Measurements from ENCODE around the gene PGBD1.
"Not testable (repeated sequence)": the region's sequence is repeated elsewhere in the genome, so short reads cannot be mapped to it uniquely, and the experiment has no call there.

The PGBD1 gene

GRCh38 chr6:28266563-28266961 is 14.8 kb upstream of the PGBD1 start:
- H3K4me3 ChIP-seq = peak overlapping the region; percentile 61 to 93 (median 77)

GRCh38 chr6:28266962-28267694 is 14.2 kb upstream of the PGBD1 start, which contains the start of gene ZSCAN26:
Gene ZSCAN26, plus strand, starts transcription at chr6:28267143. Its CDS starts 4,777 bp downstream, at chr6:28271920.
- H3K4me3 ChIP-seq = peak within 1 kb of the TSS; percentile 61 to 93 (median 77)
- peak within 1 kb of the TSS; percentile 65 to 95 (median 86) for H3K27ac ChIP-seq

More at GRCh38 chr6:28266563-28266961, 14.8 kb upstream of the PGBD1 start:
- H3K27ac ChIP-seq = peak overlapping the region in 20 of 21 experiments; percentile 65 to 95 (median 86)

- Histone ChIP-seq H3K27ac (peak overlapping the region in 17 of 21 experiments; percentile 65 to 95 (median 89)), H3K4me3 (peak overlapping the region; percentile 61 to 93 (median 77))
Observed at GRCh38 chr6:28267695-28268059, 13.7 kb upstream of the PGBD1 start.

- H3K4me3 ChIP-seq = no peak overlapping the region
- no peak overlapping the region for H3K27ac ChIP-seq
Observed at GRCh38 chr6:28269492-28269891, 11.9 kb upstream of the PGBD1 start.

GRCh38 chr6:28274888-28275287 is 6.5 kb upstream of the PGBD1 start:
- H3K4me3 ChIP-seq = no peak overlapping the region
- no peak overlapping the region for H3K27ac ChIP-seq

GRCh38 chr6:28277746-28278145 is 3.6 kb upstream of the PGBD1 start:
- H3K27ac ChIP-seq = no peak overlapping the region
- H3K4me3 ChIP-seq = no peak overlapping the region

- Histone ChIP-seq H3K27ac (peak overlapping the region in 2 of 21 experiments; percentile 34 to 68), H3K4me3 (peak overlapping the region; percentile 42 to 66 (median 49))
Observed at GRCh38 chr6:28280595-28281287, 631 bp upstream of the PGBD1 start.

GRCh38 chr6:28282926-28283325 is 1.6 kb downstream of the PGBD1 start:
- Histone ChIP-seq H3K4me3 (no peak overlapping the region), H3K27ac (no peak overlapping the region)

- Histone ChIP-seq H3K4me3 (no peak overlapping the region), H3K27ac (no peak overlapping the region)
Observed at GRCh38 chr6:28291573-28291972, 10.2 kb downstream of the PGBD1 start.

- Histone ChIP-seq H3K27ac (no peak overlapping the region), H3K4me3 (no peak overlapping the region)
Observed at GRCh38 chr6:28295326-28295725, 14.0 kb downstream of the PGBD1 start.

- no peak overlapping the region for H3K4me3 ChIP-seq
Observed at GRCh38 chr6:28296520-28297060, 15.2 kb downstream of the PGBD1 start.

GRCh38 chr6:28303570-28303969 is 22.2 kb downstream of the PGBD1 start:
- H3K4me3 ChIP-seq = no peak overlapping the region
- peak overlapping the region in 1 of 21 experiments; percentile 27 for H3K27ac ChIP-seq

More at GRCh38 chr6:28296520-28297060, 15.2 kb downstream of the PGBD1 start:
- no peak overlapping the region for H3K27ac ChIP-seq

- H3K27ac ChIP-seq, H3K4me3 ChIP-seq: not testable (repeated sequence)
Observed at GRCh38 chr6:28306363-28306762, 25.0 kb downstream of the PGBD1 start.

GRCh38 chr6:28311139-28311823 is 29.9 kb downstream of the PGBD1 start:
- H3K4me3 ChIP-seq = no peak overlapping the region
- H3K27ac ChIP-seq = no peak overlapping the region

GRCh38 chr6:28312939-28313338 is 31.6 kb downstream of the PGBD1 start:
- Histone ChIP-seq H3K4me3 (no peak overlapping the region), H3K27ac (no peak overlapping the region)

- H3K4me3 ChIP-seq = no peak overlapping the region
Observed at GRCh38 chr6:28315628-28316027, 34.3 kb downstream of the PGBD1 start.

GRCh38 chr6:28317866-28318265 is 36.5 kb downstream of the PGBD1 start:
- H3K27ac ChIP-seq, H3K4me3 ChIP-seq: not testable (repeated sequence)

More at GRCh38 chr6:28315628-28316027, 34.3 kb downstream of the PGBD1 start:
- no peak overlapping the region for H3K27ac ChIP-seq

GRCh38 chr6:28322661-28323060 is 41.3 kb downstream of the PGBD1 start:
- Histone ChIP-seq H3K4me3 (no peak overlapping the region), H3K27ac (no peak overlapping the region)

GRCh38 chr6:28323813-28324424 is 42.5 kb downstream of the PGBD1 start:
- Histone ChIP-seq H3K4me3 (no peak overlapping the region), H3K27ac (no peak overlapping the region)

Measured in skin epidermis (tissue), 12 donors.